Measurements from ENCODE around the gene COMMD2.

GRCh38 chr3:149764302-149764701 lies 12.0 kb upstream of the COMMD2 start:
- TF ChIP-seq POLR2A (IDR thresholded peaks at IDR 0.05; ENCODE audit: low read depth, low read length) (no peak), TAF1 (IDR thresholded peaks at IDR 0.05; ENCODE audit: low read depth, low read length) (no peak), POLR2AphosphoS5 (IDR thresholded peaks at IDR 0.05; ENCODE audit: low read depth, low read length) (no peak), SPI1 (IDR thresholded peaks at IDR 0.05; ENCODE audit: low read depth, low read length) (no peak), PAX5 (IDR thresholded peaks at IDR 0.05; ENCODE audit: insufficient read depth, low read length, severe bottlenecking) (no peak), POU2F2 (IDR thresholded peaks at IDR 0.05; ENCODE audit: low read depth, low read length) (no peak)
